Measurements from ENCODE around the gene DCAF15.
"Not testable (repeated sequence)": the region's sequence is repeated elsewhere in the genome, so short reads cannot be mapped to it uniquely, and the experiment has no call there.

Gene DCAF15

GRCh38 chr19:13913352-13913751 lies 39.0 kb upstream of the DCAF15 start:
- Histone ChIP-seq H3K27ac (no peak overlapping the region), H3K9me3 (ENCODE audit: low read depth, low read length) (no peaks in the 10 kb centered on the region), H3K36me3 (ENCODE audit: insufficient read depth, low read length) (peaks cover 28% of the 10 kb centered on the region; the same call in 1 of the 2 replicates), H3K4me3 (no peak overlapping the region), H3K9ac (ENCODE audit: insufficient read length) (no peak overlapping the region)
- no peak for DNase-seq (ENCODE audit: low read depth, low spot score)
- TF ChIP-seq POLR2AphosphoS5 (IDR thresholded peaks at IDR 0.05; ENCODE audit: borderline replicate concordance, low read depth, low read length) (no peak), EZH2 (IDR thresholded peaks at IDR 0.05) (no peak), FOXP2 (optimal IDR thresholded peaks at IDR 0.05; ENCODE audit: control extremely low read depth, extremely low read length, insufficient read depth) (no peak)

- Histone ChIP-seq H3K9me3 (ENCODE audit: low read depth, low read length) (no peaks in the 10 kb centered on the region), H3K36me3 (ENCODE audit: insufficient read depth, low read length) (peaks cover 32% of the 10 kb centered on the region; the same call in 1 of the 2 replicates), H3K27ac (no peak overlapping the region), H3K4me3 (no peak overlapping the region), H3K9ac (ENCODE audit: insufficient read length) (no peak overlapping the region)
- DNase-seq (ENCODE audit: low read depth, low spot score): no peak
- no peak for TF ChIP-seq EZH2 (IDR thresholded peaks at IDR 0.05)
- TF ChIP-seq POLR2AphosphoS5 (IDR thresholded peaks at IDR 0.05; ENCODE audit: borderline replicate concordance, low read depth, low read length): no peak
- no peak for TF ChIP-seq FOXP2 (optimal IDR thresholded peaks at IDR 0.05; ENCODE audit: control extremely low read depth, extremely low read length, insufficient read depth)
Measured at GRCh38 chr19:13914777-13915176, 37.5 kb upstream of the DCAF15 start.

- no peaks in the 10 kb centered on the region for H3K9me3 ChIP-seq (ENCODE audit: low read depth, low read length)
- H3K36me3 ChIP-seq (ENCODE audit: insufficient read depth, low read length): peaks cover 46% of the 10 kb centered on the region
- TF ChIP-seq FOXP2 (optimal IDR thresholded peaks at IDR 0.05; ENCODE audit: control extremely low read depth, extremely low read length, insufficient read depth): no peak
- no peak for TF ChIP-seq EZH2 (IDR thresholded peaks at IDR 0.05)
- TF ChIP-seq POLR2AphosphoS5 (IDR thresholded peaks at IDR 0.05; ENCODE audit: borderline replicate concordance, low read depth, low read length): no peak
- H3K27ac ChIP-seq: no peak overlapping the region
- no peak overlapping the region for H3K4me3 ChIP-seq
- H3K9ac ChIP-seq (ENCODE audit: insufficient read length): no peak overlapping the region
- DNase-seq (ENCODE audit: low read depth, low spot score): no peak
Measured at GRCh38 chr19:13917888-13918406, 34.4 kb upstream of the DCAF15 start.

- TF ChIP-seq POLR2AphosphoS5 (IDR thresholded peaks at IDR 0.05; ENCODE audit: borderline replicate concordance, low read depth, low read length) (no peak), EZH2 (IDR thresholded peaks at IDR 0.05) (no peak), FOXP2 (optimal IDR thresholded peaks at IDR 0.05; ENCODE audit: control extremely low read depth, extremely low read length, insufficient read depth) (no peak)
- Histone ChIP-seq H3K9me3 (ENCODE audit: low read depth, low read length) (no peaks in the 10 kb centered on the region), H3K36me3 (ENCODE audit: insufficient read depth, low read length) (peaks cover 48% of the 10 kb centered on the region), H3K27ac (no peak overlapping the region), H3K9ac (ENCODE audit: insufficient read length) (no peak overlapping the region), H3K4me3 (no peak overlapping the region)
- DNase-seq (ENCODE audit: low read depth, low spot score): no peak
Measured at GRCh38 chr19:13918726-13919411, 33.4 kb upstream of the DCAF15 start.

GRCh38 chr19:13920524-13920923 lies 31.8 kb upstream of the DCAF15 start:
- DNase-seq (ENCODE audit: low read depth, low spot score): no peak
- Histone ChIP-seq H3K36me3 (ENCODE audit: insufficient read depth, low read length) (peaks cover 46% of the 10 kb centered on the region), H3K9ac (ENCODE audit: insufficient read length) (no peak overlapping the region), H3K9me3 (ENCODE audit: low read depth, low read length) (no peaks in the 10 kb centered on the region), H3K27ac (no peak overlapping the region), H3K4me3 (no peak overlapping the region)
- TF ChIP-seq EZH2 (IDR thresholded peaks at IDR 0.05) (no peak), FOXP2 (optimal IDR thresholded peaks at IDR 0.05; ENCODE audit: control extremely low read depth, extremely low read length, insufficient read depth) (no peak), POLR2AphosphoS5 (IDR thresholded peaks at IDR 0.05; ENCODE audit: borderline replicate concordance, low read depth, low read length) (no peak)

GRCh38 chr19:13920940-13921747 lies 31.2 kb upstream of the DCAF15 start:
- DNase-seq (ENCODE audit: low read depth, low spot score): no peak
- peak overlapping the region; percentile 31; the same call in 1 of the 2 replicates for H3K27ac ChIP-seq
- TF ChIP-seq FOXP2 (optimal IDR thresholded peaks at IDR 0.05; ENCODE audit: control extremely low read depth, extremely low read length, insufficient read depth) (no peak), EZH2 (IDR thresholded peaks at IDR 0.05) (no peak), POLR2AphosphoS5 (IDR thresholded peaks at IDR 0.05; ENCODE audit: borderline replicate concordance, low read depth, low read length) (no peak)

GRCh38 chr19:13922118-13922517 lies 30.2 kb upstream of the DCAF15 start:
- H3K27ac ChIP-seq; H3K9ac ChIP-seq (ENCODE audit: insufficient read length); H3K4me3 ChIP-seq; DNase-seq (ENCODE audit: low read depth, low spot score); H3K9me3 ChIP-seq (ENCODE audit: low read depth, low read length): not testable (repeated sequence)
- H3K36me3 ChIP-seq (ENCODE audit: insufficient read depth, low read length): peaks cover 43% of the 10 kb centered on the region

More at GRCh38 chr19:13920940-13921747, 31.2 kb upstream of the DCAF15 start:
- Histone ChIP-seq H3K36me3 (ENCODE audit: insufficient read depth, low read length) (peaks cover 43% of the 10 kb centered on the region), H3K9ac (ENCODE audit: insufficient read length) (no peak overlapping the region), H3K4me3 (no peak overlapping the region), H3K9me3 (ENCODE audit: low read depth, low read length) (no peaks in the 10 kb centered on the region)

GRCh38 chr19:13923194-13923987 lies 28.9 kb upstream of the DCAF15 start:
- no peak for DNase-seq (ENCODE audit: low read depth, low spot score)
- Histone ChIP-seq H3K36me3 (ENCODE audit: insufficient read depth, low read length) (peaks cover 39% of the 10 kb centered on the region), H3K4me3 (no peak overlapping the region), H3K9ac (ENCODE audit: insufficient read length) (no peak overlapping the region), H3K27ac (no peak overlapping the region), H3K9me3 (ENCODE audit: low read depth, low read length) (no peaks in the 10 kb centered on the region)
- no peak for TF ChIP-seq FOXP2 (optimal IDR thresholded peaks at IDR 0.05; ENCODE audit: control extremely low read depth, extremely low read length, insufficient read depth)
- no peak for TF ChIP-seq POLR2AphosphoS5 (IDR thresholded peaks at IDR 0.05; ENCODE audit: borderline replicate concordance, low read depth, low read length)
- TF ChIP-seq EZH2 (IDR thresholded peaks at IDR 0.05): no peak
